Body of pancreas (tissue), 4 donors: ENCODE measurements around the gene PRDM7. TPM values are rescaled to one million over a fixed set of nuclear protein-coding genes. Genes with fewer than 3 reads are reported as not detected.
A peak's percentile ranks its signal among the peaks of the same experiment; 100 is the strongest.
"Not testable (repeated sequence)": the region's sequence is repeated elsewhere in the genome, so short reads cannot be mapped to it uniquely, and the experiment has no call there.

Experiments
- ATAC-seq: fragments of 150-250 bp; one replicate; pipeline ENCODE4 v1.9.1; 2016
- DNase-seq, 4 donors: peaks; one replicate each; pipeline ENCODE4 v3.0.0-alpha.2; 2019
- H3K27ac ChIP-seq, 4 donors: fragments of 200-600 bp; sonication (generic); 1 replicate in 3 of 4; 2 replicates in 1 of 4; pipeline versions ENCODE4 v1.5.1 to v1.6.1; 2016 to 2019; ENCODE audit warnings: mild to moderate bottlenecking in 1 of 4, mixed read lengths in 1 of 4, moderate library complexity in 1 of 4
- H3K27me3 ChIP-seq, 2 donors: fragments of 200-600 bp; sonication (generic); one replicate each; pipeline ENCODE4 v1.6.0; 2016; ENCODE audit warnings: mild to moderate bottlenecking in 1 of 2
- H3K36me3 ChIP-seq, 2 donors: fragments of 200-600 bp; sonication (generic); replicated peaks in 1 of 2; 2 replicates each; pipeline ENCODE4 v1.5.1; 2016; ENCODE audit warnings: low read depth in 2 of 2; ENCODE audit not compliant: insufficient read depth in 1 of 2
- H3K4me1 ChIP-seq: fragments of 200-600 bp; sonication (generic); one replicate; pipeline ENCODE4 v1.6.0; 2016
- H3K4me3 ChIP-seq, 2 donors: fragments of 200-600 bp; sonication (generic); 1 replicate in 1 of 2; 2 replicates in 1 of 2; pipeline ENCODE4 v1.5.1; 2016 to 2019
- H3K9me3 ChIP-seq, 3 donors: fragments of 200-600 bp; sonication (generic); 1 replicate in 2 of 3; 2 replicates in 1 of 3; pipeline ENCODE4 v1.5.1; 2016
- CTCF ChIP-seq, 7 experiments: fragments of 450-650 bp in 4 of 7; fragments of 200-600 bp in 3 of 7; sonication (generic) in 3 of 7; IDR thresholded peaks; one replicate each; pipeline ENCODE4 v1.5.1; 2016 to 2019; ENCODE audit warnings: antibody characterized with exemption in 7 of 7
- POLR2A ChIP-seq, 3 donors: fragments of 450-650 bp; IDR thresholded peaks; one replicate each; pipeline ENCODE4 v1.6.1; 2016; ENCODE audit warnings: antibody characterized with exemption in 3 of 3, mild to moderate bottlenecking in 2 of 3
- WGBS, 2 donors: methylation state at CpG; one replicate each; pipeline ENCODE4 v1.1.5; 2017; 5-methylcytosine and 5-hydroxymethylcytosine counted together
- intact Hi-C: fragments of 100-400 bp; cut with DNase I; formaldehyde crosslinking; loops from one replicate; pipeline ENCODE4 v1.15.1; 2023
- total RNA-seq, 2 donors: library from RNA; depleted of rRNA; stranded (reverse); fragments of >200 nt; gene quantifications; one replicate each; pipeline ENCODE4 v1.1.0, GENCODE V29; 2016

PRDM7 gene
- total RNA-seq = not detected

GRCh38 chr16:90077240-90077756, at the start of gene PRDM7:
Gene PRDM7 (minus strand): TSS chr16:90077331. CDS start chr16:90075910, 1,421 bp downstream.
- peak within 1 kb of the TSS in 3 of 4 donors; percentile 75 to 81 (median 80) for H3K27ac ChIP-seq
- intact Hi-C loops = no loop called here
- no peak within 1 kb of the TSS for H3K4me3 ChIP-seq
- peaks cover 21% of the 10 kb centered on the region for H3K4me1 ChIP-seq
- TF ChIP-seq CTCF (IDR thresholded peaks at IDR 0.05) = no peak
- peak in 2 of 3 donors; percentile 66 to 72 for TF ChIP-seq POLR2A (IDR thresholded peaks at IDR 0.05)
- no peaks in the 10 kb centered on the region for H3K36me3 ChIP-seq
- ATAC-seq = peak; percentile 98
- no peaks in the 10 kb centered on the region for H3K27me3 ChIP-seq
- H3K9me3 ChIP-seq = no peaks in the 10 kb centered on the region
- DNase-seq = peak; percentile 98 to 100 (median 99)
- WGBS, 2 donors = 0 to 4% methylated on average over 4 to 32 of the region's 32 CpGs

- H3K36me3 ChIP-seq, H3K4me1 ChIP-seq, intact Hi-C loops, DNase-seq, H3K9me3 ChIP-seq, H3K27ac ChIP-seq, ATAC-seq, H3K4me3 ChIP-seq, H3K27me3 ChIP-seq: not testable (repeated sequence)
- WGBS, 2 donors = 100% methylated on average over 1 to 2 of the region's 4 CpGs
Measured at GRCh38 chr16:90121846-90122245, 44.7 kb upstream of the PRDM7 start.

DNA sequence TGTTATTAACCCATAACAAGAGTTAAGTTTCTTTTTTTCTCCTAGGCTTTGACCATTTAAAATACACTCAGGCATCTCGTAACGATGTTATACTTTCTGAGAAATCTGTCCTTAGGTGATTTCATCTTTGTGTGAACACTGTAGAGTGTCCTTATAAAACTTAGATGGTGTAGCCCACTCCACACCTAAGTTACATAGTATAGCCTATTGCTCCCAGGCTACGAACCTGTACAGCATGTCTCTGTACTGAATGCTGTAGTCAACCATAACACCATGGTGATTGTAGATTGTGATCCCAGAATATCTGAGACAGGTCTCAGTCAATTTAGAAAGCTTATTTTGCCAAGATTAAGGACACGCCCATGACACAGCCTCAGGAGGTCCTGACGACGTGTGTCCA, 30.5 kb upstream of the PRDM7 start:
- 92% methylated on average over 2 of the region's 6 CpGs; no CpG with 5 or more reads in 1 of the 2 donors for WGBS, 2 donors

DNA sequence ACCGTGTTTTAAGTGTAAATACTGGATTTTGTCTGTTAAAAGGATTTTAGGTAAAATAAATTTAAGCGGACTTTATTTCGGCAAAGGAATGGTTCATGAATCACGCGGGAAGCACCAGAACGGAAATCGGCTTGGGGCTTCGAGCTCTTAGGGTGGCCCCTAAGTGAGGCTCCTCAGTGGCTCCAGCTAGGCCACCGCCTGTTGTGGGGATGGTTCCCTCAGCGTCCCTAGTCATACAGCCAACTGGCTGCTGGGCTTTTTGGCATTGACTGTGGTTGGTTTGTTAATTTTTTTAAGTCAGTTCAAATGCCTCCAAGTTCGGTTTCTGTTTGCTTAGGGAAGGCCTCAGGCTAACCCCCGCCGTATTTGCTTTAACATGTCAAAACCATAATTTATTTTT, 29.9 kb upstream of the PRDM7 start:
- WGBS, 2 donors = 89 to 90% methylated on average over 7 to 9 of the region's 13 CpGs
- ATAC-seq = peak; percentile 34
- H3K27ac ChIP-seq, H3K27me3 ChIP-seq, H3K4me1 ChIP-seq, intact Hi-C loops, H3K36me3 ChIP-seq, H3K9me3 ChIP-seq, DNase-seq, H3K4me3 ChIP-seq: not testable (repeated sequence)

More for the DNA sequence above, 30.5 kb upstream of the PRDM7 start:
- H3K36me3 ChIP-seq, ATAC-seq, H3K4me1 ChIP-seq, intact Hi-C loops, H3K27me3 ChIP-seq, DNase-seq, H3K27ac ChIP-seq, H3K9me3 ChIP-seq, H3K4me3 ChIP-seq: not testable (repeated sequence)

DNA sequence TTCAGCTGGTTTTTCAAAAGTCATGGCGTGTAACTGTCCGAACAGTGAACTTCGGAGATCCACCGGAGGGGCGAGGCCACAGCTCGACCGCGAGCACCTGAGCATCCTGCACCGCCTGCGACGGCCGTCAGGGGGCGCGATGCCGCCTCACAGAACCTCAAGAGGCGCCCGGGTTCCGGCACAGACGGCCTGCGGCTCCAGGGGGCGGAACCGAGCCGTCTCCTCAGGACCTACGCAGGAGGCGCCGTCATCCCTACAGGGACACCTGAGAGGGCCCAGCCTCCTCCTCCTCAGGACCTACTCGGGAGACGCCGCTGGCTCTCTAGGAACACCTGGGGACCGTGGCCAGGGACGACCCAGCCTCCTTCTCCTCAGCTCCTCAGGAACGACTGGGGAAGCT, 29.1 kb upstream of the PRDM7 start:
- H3K36me3 ChIP-seq, H3K9me3 ChIP-seq, H3K27me3 ChIP-seq, H3K4me1 ChIP-seq, H3K4me3 ChIP-seq, intact Hi-C loops: not testable (repeated sequence)
- H3K27ac ChIP-seq = peak overlapping the region in 2 of 4 donors; percentile 25 to 57
- ATAC-seq (peak; percentile 87), DNase-seq (peak; percentile 32 to 84 (median 65))
- 28% methylated on average over 19 of the region's 32 CpGs; no CpG with 5 or more reads in 1 of the 2 donors for WGBS, 2 donors
- TF ChIP-seq CTCF (IDR thresholded peaks at IDR 0.05) = peak in 5 of 7 experiments; percentile 22 to 53 (median 24)

DNA sequence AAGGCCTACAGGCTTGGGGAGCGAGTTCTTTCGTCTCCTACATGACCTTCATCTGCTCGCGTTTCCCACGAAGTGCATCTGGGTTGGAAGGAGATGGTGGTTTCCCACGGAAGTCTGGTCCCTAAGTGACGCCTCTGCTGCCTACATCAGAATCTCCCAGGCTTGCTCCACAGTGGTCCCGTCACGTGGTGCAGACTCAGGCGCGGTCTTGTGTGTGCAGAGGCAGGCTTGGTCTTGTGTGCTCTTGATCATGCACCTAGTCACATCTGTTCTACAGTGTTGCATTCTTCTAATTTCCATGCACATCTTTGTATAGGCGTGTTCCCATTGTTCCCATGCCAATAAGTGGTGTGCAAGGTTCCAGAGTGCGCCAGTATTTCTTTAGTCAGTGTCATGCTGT, 27.6 kb upstream of the PRDM7 start:
- WGBS, 2 donors = 80 to 85% methylated on average over 13 of the region's 13 CpGs

GRCh38 chr16:90102086-90102884, 25.2 kb upstream of the PRDM7 start:
- ATAC-seq, H3K4me1 ChIP-seq, H3K36me3 ChIP-seq, H3K9me3 ChIP-seq, H3K27me3 ChIP-seq, intact Hi-C loops, H3K4me3 ChIP-seq: not testable (repeated sequence)
- WGBS, 2 donors = 39 to 41% methylated on average over 2 to 8 of the region's 12 CpGs
- peak overlapping the region in 1 of 4 donors; percentile 45 for H3K27ac ChIP-seq
- DNase-seq = peak in 1 of 4 donors; percentile 12

More for the DNA sequence above, 27.6 kb upstream of the PRDM7 start:
- H3K4me1 ChIP-seq, ATAC-seq, H3K36me3 ChIP-seq, intact Hi-C loops, DNase-seq, H3K27ac ChIP-seq, H3K27me3 ChIP-seq, H3K9me3 ChIP-seq, H3K4me3 ChIP-seq: not testable (repeated sequence)

GRCh38 chr16:90101332-90101731, 24.2 kb upstream of the PRDM7 start:
- H3K9me3 ChIP-seq, ATAC-seq, H3K36me3 ChIP-seq, H3K4me3 ChIP-seq, DNase-seq, H3K4me1 ChIP-seq, H3K27me3 ChIP-seq, intact Hi-C loops, H3K27ac ChIP-seq: not testable (repeated sequence)
- WGBS, 2 donors = 63 to 76% methylated on average over 3 to 9 of the region's 11 CpGs

DNA sequence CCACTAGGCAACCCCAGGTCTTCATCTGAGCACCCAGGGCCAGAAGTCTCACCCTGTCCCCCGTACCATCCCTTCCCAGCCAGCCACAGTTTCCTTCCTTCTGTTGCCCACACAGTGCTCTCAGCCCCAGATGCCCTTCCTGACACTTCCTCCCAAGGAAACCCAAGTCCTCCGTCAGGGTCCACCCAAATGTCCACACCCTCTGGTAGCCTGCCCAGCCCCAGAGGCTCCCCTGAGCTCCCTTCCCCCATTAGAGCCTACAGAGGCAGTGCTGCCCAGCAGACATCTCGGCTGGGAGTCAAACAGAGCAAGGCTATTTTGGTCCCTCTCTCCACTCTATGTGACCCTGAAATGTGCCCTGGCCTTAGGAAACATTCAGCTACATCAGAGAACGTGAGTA, 23.7 kb upstream of the PRDM7 start:
- H3K9me3 ChIP-seq, H3K27me3 ChIP-seq, H3K4me3 ChIP-seq, DNase-seq, H3K36me3 ChIP-seq, H3K4me1 ChIP-seq, intact Hi-C loops, ATAC-seq, H3K27ac ChIP-seq: not testable (repeated sequence)
- no CpG with 5 or more reads among the region's 4 CpGs for WGBS, 2 donors

- H3K9me3 ChIP-seq, H3K36me3 ChIP-seq, H3K27ac ChIP-seq, ATAC-seq, H3K27me3 ChIP-seq, H3K4me1 ChIP-seq, DNase-seq, H3K4me3 ChIP-seq, intact Hi-C loops: not testable (repeated sequence)
- WGBS, 2 donors = 46 to 61% methylated on average over 4 of the region's 5 CpGs
Measured at GRCh38 chr16:90100229-90100628, 23.1 kb upstream of the PRDM7 start.
